Mucosa of descending colon (tissue), 3 donors: ENCODE data around the gene ASB15. TPM values are rescaled to one million over a fixed set of nuclear protein-coding genes. Genes with fewer than 3 reads are reported as not detected.

Source experiments
- ATAC-seq: fragments of 200-7000 bp; cut with Tn5 transposase; one replicate; pipeline ENCODE4 v1.9.1; 2020; ENCODE audit warnings: mild to moderate bottlenecking, moderate library complexity
- DNase-seq, 3 donors: peaks; one replicate each; pipeline ENCODE4 v3.0.0-alpha.2; 2020
- H3K36me3 ChIP-seq: fragments of 200-600 bp; one replicate; pipeline ENCODE4 v1.8.0; 2021; ENCODE audit warnings: low read depth, mild to moderate bottlenecking
- H3K4me1 ChIP-seq: fragments of 200-600 bp; one replicate; pipeline ENCODE4 v1.8.0; 2021; ENCODE audit warnings: low read depth, mild to moderate bottlenecking
- H3K4me3 ChIP-seq: fragments of 200-600 bp; one replicate; pipeline ENCODE4 v1.8.0; 2021; ENCODE audit warnings: mild to moderate bottlenecking
- H3K9me3 ChIP-seq: fragments of 200-600 bp; one replicate; pipeline ENCODE4 v1.8.0; 2021; ENCODE audit warnings: mild to moderate bottlenecking
- CTCF ChIP-seq: fragments of 200-600 bp; IDR thresholded peaks from one replicate; pipeline ENCODE4 v1.8.0; 2022; ENCODE audit warnings: antibody characterized with exemption, mild to moderate bottlenecking
- intact Hi-C, 2 donors: fragments of 100-400 bp; cut with DNase I in 1 of 2; cut with micrococcal nuclease in 1 of 2; formaldehyde crosslinking; loops; one replicate each; pipeline versions ENCODE4 v1.11.0 to v1.11.1; 2022; cut with DNase I, micrococcal nuclease
- total RNA-seq, 3 donors: library from RNA; stranded (reverse); fragmentation: NEBNext Ultra II Directional in 2 of 3; extraction: Animal tissue kit (Norgen Biotek cat#: 25700) in 2 of 3; gene quantifications; one replicate each; pipeline versions ENCODE4 v1.2.1 to v1.2.4, GENCODE V29; 2021 to 2023
- donor health status: DM: no; HTN: no; CAD: no; lungs with moderate emphysema.
- donor health status: DM: no; HTN: no; CAD: no.
- donor health status: DM: no; HTN: yes; CAD: no.

The ASB15 gene
- total RNA-seq, 3 donors from 2014 or later: not detected

- Histone ChIP-seq H3K4me1 (no peaks in the 10 kb centered on the region), H3K9me3 (no peaks in the 10 kb centered on the region), H3K4me3 (no peak overlapping the region), H3K36me3 (no peaks in the 10 kb centered on the region)
- no peak for DNase-seq
- TF ChIP-seq CTCF: no peak
- intact Hi-C loops: no loop called here
- no peak for ATAC-seq
Observed at GRCh38 chr7:123637203-123637602, 35.6 kb downstream of the ASB15 start.

GRCh38 chr7:123637878-123638277 lies 36.3 kb downstream of the ASB15 start:
- no peaks in the 10 kb centered on the region for H3K9me3 ChIP-seq
- DNase-seq (no peak), ATAC-seq (no peak)
- H3K4me3 ChIP-seq: no peak overlapping the region
- no peaks in the 10 kb centered on the region for H3K36me3 ChIP-seq
- no peaks in the 10 kb centered on the region for H3K4me1 ChIP-seq
- intact Hi-C loops: no loop called here
- TF ChIP-seq CTCF: no peak

- ATAC-seq (no peak), DNase-seq (no peak)
- Histone ChIP-seq H3K9me3 (no peaks in the 10 kb centered on the region), H3K4me3 (no peak overlapping the region), H3K4me1 (no peaks in the 10 kb centered on the region), H3K36me3 (no peaks in the 10 kb centered on the region)
- intact Hi-C loops: no loop called here
- TF ChIP-seq CTCF: no peak
Observed at GRCh38 chr7:123639631-123640030, 38.0 kb downstream of the ASB15 start.

- intact Hi-C loops: no loop called here
- H3K4me3 ChIP-seq: no peak overlapping the region
- H3K36me3 ChIP-seq: no peaks in the 10 kb centered on the region
- DNase-seq (no peak), ATAC-seq (no peak)
- no peak for TF ChIP-seq CTCF
- no peaks in the 10 kb centered on the region for H3K4me1 ChIP-seq
- H3K9me3 ChIP-seq: no peaks in the 10 kb centered on the region
Observed at GRCh38 chr7:123640583-123640982, 39.0 kb downstream of the ASB15 start.

- Histone ChIP-seq H3K4me3 (no peak overlapping the region), H3K36me3 (no peaks in the 10 kb centered on the region), H3K4me1 (no peaks in the 10 kb centered on the region), H3K9me3 (no peaks in the 10 kb centered on the region)
- no peak for TF ChIP-seq CTCF
- DNase-seq: no peak
- intact Hi-C loops: no loop called here
- no peak for ATAC-seq
Observed at GRCh38 chr7:123641901-123642300, 40.3 kb downstream of the ASB15 start.
